A549 (cell line): Measurements from ENCODE around the gene WWP2. TPM values are rescaled to one million over a fixed set of nuclear protein-coding genes. Genes with fewer than 3 reads are reported as not detected.

Experiments
- ATAC-seq, 2 experiments: fragments of 200-7000 bp in 1 of 2; fragments of >200 bp in 1 of 2; cut with Nextera tagmentation in 1 of 2; cut with Tn5 transposase in 1 of 2; 3 replicates each; pipeline versions ENCODE4 v1.8.0 to v1.9.1; 2018 to 2020; ENCODE audit warnings: mild to moderate bottlenecking in 1 of 2, moderate library complexity in 1 of 2
- CTCF ChIA-PET: fragments of 300-600 bp; sonication (Branson Sonifier 250); formaldehyde crosslinking; extraction: SDS; loops from one replicate; lab custom pipeline; 2021; ENCODE audit warnings: antibody characterized with exemption, inconsistent platforms; lab: Yijun Ruan, JAX
- POLR2A ChIA-PET: fragments of 350-600 bp; formaldehyde crosslinking; extraction: SDS; loops from one replicate; lab custom pipeline; 2021; ENCODE audit warnings: antibody characterized with exemption, inconsistent platforms; lab: Yijun Ruan, JAX
- DNase-seq, 2 experiments: peaks; one replicate each; pipeline versions ENCODE4 v3.0.0 to v3.0.0-alpha.2; 2011 to 2016; ENCODE audit warnings: low read depth in 1 of 2, low spot score in 1 of 2
- FAIRE-seq: peaks from 2 replicates; lab custom pipeline; 2011; peaks lifted over from hg19 to GRCh38; lab: Jason Lieb, UNC
- H3K27ac ChIP-seq, 2 experiments: fragments of >200 bp; sonication (Bioruptor Twin); formaldehyde crosslinking; 3 replicates each; pipeline ENCODE4 v1.5.1; 2016 to 2017
- H3K4me1 ChIP-seq: fragments of >200 bp; sonication (Bioruptor Twin); formaldehyde crosslinking; 3 replicates; pipeline ENCODE4 v1.6.1; 2016
- H3K4me2 ChIP-seq: fragments of >200 bp; sonication (Bioruptor Twin); formaldehyde crosslinking; 3 replicates; pipeline ENCODE4 v1.6.1; 2016
- H3K4me3 ChIP-seq: fragments of >200 bp; sonication (Bioruptor Twin); formaldehyde crosslinking; 3 replicates; pipeline ENCODE4 v1.5.1; 2016
- H3K9me3 ChIP-seq: fragments of >200 bp; sonication (Bioruptor Twin); formaldehyde crosslinking; 3 replicates; pipeline ENCODE4 v1.6.1; 2016
- ATOH8 ChIP-seq: fragments of 250-450 bp; sonication (Bioruptor Pico); IDR thresholded peaks from 2 replicates; pipeline ENCODE4 v1.5.0; 2020; ENCODE audit warnings: low read depth, mild to moderate bottlenecking, moderate library complexity
- BCL3 ChIP-seq: fragments of >200 bp; sonication (Bioruptor Twin); formaldehyde crosslinking; IDR thresholded peaks from 3 replicates; pipeline ENCODE4 v1.6.1; 2016
- BHLHE40 ChIP-seq: IDR thresholded peaks from 2 replicates; pipeline ENCODE4 v1.6.1; 2012; ENCODE audit warnings: low read depth, low read length, inconsistent platforms
- CBX2 ChIP-seq: fragments of 200-600 bp; sonication (generic); IDR thresholded peaks from 2 replicates; pipeline ENCODE4 v1.6.1; 2016; ENCODE audit warnings: low read depth, mild to moderate bottlenecking, borderline replicate concordance
- CTCF ChIP-seq: fragments of >200 bp; sonication (Bioruptor Twin); formaldehyde crosslinking; IDR thresholded peaks from 3 replicates; pipeline ENCODE4 v1.5.1; 2016
- ELK1 ChIP-seq: fragments of 150-350 bp; IDR thresholded peaks from 2 replicates; pipeline ENCODE4 v1.6.1; 2014; ENCODE audit warnings: low read depth, mild to moderate bottlenecking, low read length
- EP300 ChIP-seq, 2 experiments: fragments of >200 bp; sonication (Bioruptor Twin); formaldehyde crosslinking; IDR thresholded peaks; 2 replicates in 1 of 2; 3 replicates in 1 of 2; pipeline ENCODE4 v1.6.1; 2016 to 2017
- ESRRA ChIP-seq: fragments of 150-350 bp; IDR thresholded peaks from 2 replicates; pipeline ENCODE4 v1.6.1; 2014; ENCODE audit warnings: mild to moderate bottlenecking, low read length, borderline replicate concordance
- FOSL2 ChIP-seq, 2 experiments: fragments of 450-650 bp in 1 of 2; fragments of >200 bp in 1 of 2; sonication (Bioruptor Twin) in 1 of 2; formaldehyde crosslinking; IDR thresholded peaks; 2 replicates each; pipeline versions ENCODE4 v1.5.0 to v1.6.1; 2016 to 2020; ENCODE audit warnings: mild to moderate bottlenecking in 1 of 2, moderate library complexity in 1 of 2
- HEYL ChIP-seq: fragments of 250-450 bp; sonication (Bioruptor Pico); IDR thresholded peaks from 2 replicates; pipeline ENCODE4 v1.8.0; 2021; ENCODE audit warnings: mild to moderate bottlenecking, moderate library complexity
- HMGXB4 ChIP-seq: fragments of 250-450 bp; sonication (Bioruptor Pico); IDR thresholded peaks from 2 replicates; pipeline ENCODE4 v1.5.0; 2021; ENCODE audit warnings: mild to moderate bottlenecking, moderate library complexity, borderline replicate concordance
- HOXA7 ChIP-seq: fragments of 250-450 bp; sonication (Bioruptor Pico); IDR thresholded peaks from 2 replicates; pipeline ENCODE4 v1.5.0; 2020; ENCODE audit warnings: mild to moderate bottlenecking, moderate library complexity
- JUN ChIP-seq, 2 experiments: fragments of >200 bp; sonication (Bioruptor Twin); formaldehyde crosslinking; IDR thresholded peaks; 2 replicates in 1 of 2; 3 replicates in 1 of 2; pipeline ENCODE4 v1.6.1; 2016 to 2017
- MYC ChIP-seq: IDR thresholded peaks from 2 replicates; pipeline ENCODE4 v1.6.1; 2012; ENCODE audit warnings: mild to moderate bottlenecking, inconsistent platforms, low read length, improper control_type of control experiment, borderline replicate concordance
- PBX3 ChIP-seq: IDR thresholded peaks from 2 replicates; pipeline ENCODE4 v1.6.1; 2012
- REST ChIP-seq: fragments of 200-600 bp; sonication (generic); IDR thresholded peaks from 2 replicates; pipeline ENCODE4 v1.6.1; 2016; ENCODE audit warnings: antibody characterized with exemption, mild to moderate bottlenecking, moderate library complexity
- SREBF2 ChIP-seq: fragments of 450-650 bp; IDR thresholded peaks from 2 replicates; pipeline ENCODE4 v1.6.1; 2014; ENCODE audit warnings: mild to moderate bottlenecking, moderate library complexity
- TFCP2L1 ChIP-seq: fragments of 250-450 bp; sonication (Bioruptor Pico); IDR thresholded peaks from 2 replicates; pipeline ENCODE4 v1.5.0; 2021; ENCODE audit warnings: mild to moderate bottlenecking
- USF2 ChIP-seq: fragments of 450-650 bp; IDR thresholded peaks from 2 replicates; pipeline ENCODE4 v1.6.1; 2014; ENCODE audit warnings: antibody characterized with exemption
- ZC3H11A ChIP-seq: fragments of 450-650 bp; IDR thresholded peaks from 2 replicates; pipeline ENCODE4 v1.6.1; 2014; ENCODE audit warnings: antibody characterized with exemption, mild to moderate bottlenecking
- ZNF302 ChIP-seq: fragments of 250-450 bp; sonication (Bioruptor Pico); IDR thresholded peaks from 2 replicates; pipeline ENCODE4 v1.9.0; 2021; ENCODE audit warnings: inconsistent platforms, mild to moderate bottlenecking, moderate library complexity
- WGBS: methylation state at CpG from one replicate; pipeline ENCODE4 v1.1.6; 2017; ENCODE audit errors: missing lambda C conversion rate; 5-methylcytosine and 5-hydroxymethylcytosine counted together
- polyA plus RNA-seq, 4 experiments: library from polyadenylated mRNA; depleted of rRNA in 3 of 4; stranded (reverse); fragments of >200 nt; fragmentation: RNase III in 1 of 4; extraction: RNeasy Plus Mini Kit Qiagen cat#74134 plus additional on column Dnase treatment in 1 of 4; gene quantifications; 2 replicates in 3 of 4; 3 replicates in 1 of 4; pipeline ENCODE4 v1.2.3, GENCODE V29; 2011 to 2017

Gene WWP2
- polyA plus RNA-seq, 2 of the 4 experiments (the other 2 are of a cell fraction): 16.1 to 16.2 TPM

GRCh38 chr16:69851491-69852240 lies 89.5 kb downstream of the WWP2 start (continued):
- TF ChIP-seq PBX3 (no peak), EP300 (IDR thresholded peaks at IDR 0.05) (no peak), TFCP2L1 (no peak), FOSL2 (IDR thresholded peaks at IDR 0.05) (no peak), FOSL2 (CRISPR knock-in tag; IDR thresholded peaks at IDR 0.05) (no peak)
- TF ChIP-seq, all 56 proteins: peak for 0

- Histone ChIP-seq H3K4me3 (no peak overlapping the region), H3K4me2 (no peak overlapping the region), H3K27ac (no peak overlapping the region), H3K4me1 (no peaks in the 10 kb centered on the region), H3K9me3 (no peaks in the 10 kb centered on the region)
- TF ChIP-seq CBX2: no peak
- TF ChIP-seq HEYL (CRISPR knock-in tag): no peak
- no peak for TF ChIP-seq MYC
- no peak for TF ChIP-seq BCL3
- TF ChIP-seq SREBF2: no peak
- TF ChIP-seq ZC3H11A: no peak
- TF ChIP-seq JUN (IDR thresholded peaks at IDR 0.05): no peak
- no peak for TF ChIP-seq PBX3
- TF ChIP-seq CTCF: no peak
- no peak for TF ChIP-seq ELK1
- no peak for TF ChIP-seq ESRRA
- TF ChIP-seq HOXA7 (CRISPR knock-in tag): no peak
- no peak for TF ChIP-seq ATOH8 (CRISPR knock-in tag)
- TF ChIP-seq BHLHE40: no peak
- TF ChIP-seq FOSL2 (IDR thresholded peaks at IDR 0.05): no peak
- TF ChIP-seq FOSL2 (CRISPR knock-in tag; IDR thresholded peaks at IDR 0.05): no peak
- no peak for TF ChIP-seq HMGXB4 (CRISPR knock-in tag)
- TF ChIP-seq USF2: no peak
- no peak for TF ChIP-seq REST
- no peak for TF ChIP-seq ZNF302
- ATAC-seq (no peak), FAIRE-seq (no peak), DNase-seq (no peak)
- POLR2A ChIA-PET: no interaction called here
- CTCF ChIA-PET: interaction anchor here (1.0 kb wide), 1 partner anchor 84 kb away, joined by 3 read pairs; no protein-coding TSS in a partner anchor
- 74% methylated on average over 4 of the region's 4 CpGs for WGBS
Observed at GRCh38 chr16:69852815-69853214, 90.7 kb downstream of the WWP2 start.
